Measurements from ENCODE around the gene PCDHGC5.

PCDHGC5 gene

GRCh38 chr5:141491323-141492167 is 2.7 kb downstream of the PCDHGC5 start:
- no peak for DNase-seq

- no peak for DNase-seq
Measured at GRCh38 chr5:141492168-141492885, 3.4 kb downstream of the PCDHGC5 start.

GRCh38 chr5:141493500-141494422 is 4.9 kb downstream of the PCDHGC5 start:
- no peak for DNase-seq

- no peak for DNase-seq
Measured at GRCh38 chr5:141494761-141495452, 6.0 kb downstream of the PCDHGC5 start.

- no peak for DNase-seq
Measured at GRCh38 chr5:141495453-141495811, 6.6 kb downstream of the PCDHGC5 start.

GRCh38 chr5:141496038-141496437 is 7.2 kb downstream of the PCDHGC5 start:
- DNase-seq: no peak

- no peak for DNase-seq
Measured at GRCh38 chr5:141501761-141502160, 12.9 kb downstream of the PCDHGC5 start.

- no peak for DNase-seq
Measured at GRCh38 chr5:141503681-141504080, 14.8 kb downstream of the PCDHGC5 start.

GRCh38 chr5:141504216-141504615 is 15.3 kb downstream of the PCDHGC5 start:
- no peak for DNase-seq

GRCh38 chr5:141506381-141507155 is 17.7 kb downstream of the PCDHGC5 start:
- DNase-seq: no peak

- no peak for DNase-seq
Measured at GRCh38 chr5:141507387-141508091, 18.7 kb downstream of the PCDHGC5 start.

- no peak for DNase-seq
Measured at GRCh38 chr5:141508440-141508797, 19.5 kb downstream of the PCDHGC5 start.

- no peak for DNase-seq
Measured at GRCh38 chr5:141508798-141509611, 20.1 kb downstream of the PCDHGC5 start.

- no peak for DNase-seq
Measured at GRCh38 chr5:141510160-141510559, 21.3 kb downstream of the PCDHGC5 start.

GRCh38 chr5:141510850-141511601 is 22.1 kb downstream of the PCDHGC5 start:
- no peak for DNase-seq

GRCh38 chr5:141511771-141512325 is 23.0 kb downstream of the PCDHGC5 start:
- no peak for DNase-seq

- peak; percentile 94 for DNase-seq
Measured at GRCh38 chr5:141512390-141512910, 23.6 kb downstream of the PCDHGC5 start.

GRCh38 chr5:141512911-141513626 is 24.2 kb downstream of the PCDHGC5 start:
- DNase-seq: peak; percentile 74

All from activated CD8-positive, alpha-beta memory T cell treated with anti-CD3 and anti-CD28 coated beads for 24 hours (primary cell).